Colonic mucosa (tissue), 4 donors: ENCODE data around the gene NCOA6. TPM values are rescaled to one million over a fixed set of nuclear protein-coding genes. Genes with fewer than 3 reads are reported as not detected.
A peak's percentile ranks its signal among the peaks of the same experiment; 100 is the strongest.

Experiments
- DNase-seq: peaks from one replicate; pipeline ENCODE4 v3.0.0-alpha.2; 2020
- H3K27ac ChIP-seq: fragments of 200-600 bp; one replicate; pipeline ENCODE4 v1.8.0; 2021
- H3K27me3 ChIP-seq: fragments of 200-600 bp; one replicate; pipeline ENCODE4 v1.8.0; 2021
- H3K36me3 ChIP-seq: fragments of 200-600 bp; one replicate; pipeline ENCODE4 v1.8.0; 2021
- H3K4me1 ChIP-seq: fragments of 200-600 bp; one replicate; pipeline ENCODE4 v1.8.0; 2021; ENCODE audit warnings: mild to moderate bottlenecking
- H3K4me3 ChIP-seq: fragments of 200-600 bp; one replicate; pipeline ENCODE4 v1.8.0; 2021
- H3K9ac ChIP-seq, 2 donors: one replicate each; pipeline ENCODE4 v1.7.0; 2013; ENCODE audit warnings: control low read depth in 2 of 2, low read depth in 2 of 2, low read length in 2 of 2
- H3K9me3 ChIP-seq: fragments of 200-600 bp; one replicate; pipeline ENCODE4 v1.8.0; 2021
- intact Hi-C: fragments of 100-400 bp; cut with DNase I; formaldehyde crosslinking; loops from one replicate; pipeline ENCODE4 v1.14.1; 2022
- total RNA-seq, 2 donors: library from RNA; stranded (reverse); fragmentation: NEBNext Ultra II Directional in 1 of 2; extraction: Animal tissue kit (Norgen Biotek cat#: 25700) in 1 of 2; gene quantifications; one replicate each; pipeline ENCODE4 v1.2.1, GENCODE V29; 2021
- TF ChIP-seq, protein P1 (sequence below): fragments of 200-600 bp; IDR thresholded peaks from one replicate; pipeline ENCODE4 v1.8.0; 2022; ENCODE audit warnings: antibody characterized with exemption, mild to moderate bottlenecking
- donor health status: healthy.
- donor health status: DM: no; HTN: no; CAD: no.
- donor health status: DM: no; HTN: no; CAD: no.

The NCOA6 gene
- total RNA-seq, 2 donors from 2014 or later = 28.9 to 40.2 TPM

DNA sequence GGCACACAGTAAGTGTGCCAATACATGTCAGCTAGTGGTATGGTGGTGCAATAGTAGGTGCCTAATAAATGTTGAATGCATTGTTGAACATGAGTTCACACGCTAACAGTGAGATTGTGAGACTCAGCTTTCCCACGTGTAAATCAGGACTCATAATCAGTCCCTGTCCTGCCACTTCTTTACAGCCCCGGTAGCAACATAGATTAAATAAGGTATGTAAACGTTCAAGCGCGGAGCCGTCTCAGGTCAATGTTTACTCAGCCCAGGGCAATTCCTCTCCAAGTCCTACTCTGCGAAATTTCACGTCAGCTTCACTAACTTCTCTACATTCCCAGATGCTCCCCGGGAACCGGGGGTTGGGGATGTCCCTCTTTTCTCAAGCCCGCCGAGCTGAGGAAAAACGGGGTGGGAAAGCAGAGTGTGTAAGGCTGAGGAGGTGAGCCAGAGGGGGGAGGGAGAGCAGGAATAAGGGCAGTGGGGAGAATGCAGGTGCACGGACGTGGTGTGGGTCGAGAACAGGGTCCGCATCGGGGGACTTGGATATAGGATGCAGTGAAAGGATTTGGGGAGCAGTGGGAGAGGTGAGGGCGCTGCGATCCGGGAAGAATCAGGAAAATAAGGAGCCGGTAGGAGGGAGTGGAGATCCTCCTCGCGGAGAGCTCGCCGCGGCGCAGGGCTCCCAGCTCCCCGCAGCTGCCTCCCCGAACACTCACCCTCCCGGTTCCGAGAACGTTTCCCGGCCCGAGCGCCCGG is 121.9 kb downstream of the NCOA6 start:
- H3K9me3 ChIP-seq = no peaks in the 10 kb centered on the region
- peaks cover 3% of the 10 kb centered on the region for H3K4me1 ChIP-seq
- DNase-seq = peak; percentile 63
- H3K4me3 ChIP-seq = peak overlapping the region; percentile 81
- intact Hi-C loops = no loop called here
- no peaks in the 10 kb centered on the region for H3K36me3 ChIP-seq
- H3K27ac ChIP-seq = peak overlapping the region; percentile 95
- H3K9ac ChIP-seq = peak overlapping the region; percentile 86 to 98
- H3K27me3 ChIP-seq = no peaks in the 10 kb centered on the region
- TF ChIP-seq, protein P1, sequence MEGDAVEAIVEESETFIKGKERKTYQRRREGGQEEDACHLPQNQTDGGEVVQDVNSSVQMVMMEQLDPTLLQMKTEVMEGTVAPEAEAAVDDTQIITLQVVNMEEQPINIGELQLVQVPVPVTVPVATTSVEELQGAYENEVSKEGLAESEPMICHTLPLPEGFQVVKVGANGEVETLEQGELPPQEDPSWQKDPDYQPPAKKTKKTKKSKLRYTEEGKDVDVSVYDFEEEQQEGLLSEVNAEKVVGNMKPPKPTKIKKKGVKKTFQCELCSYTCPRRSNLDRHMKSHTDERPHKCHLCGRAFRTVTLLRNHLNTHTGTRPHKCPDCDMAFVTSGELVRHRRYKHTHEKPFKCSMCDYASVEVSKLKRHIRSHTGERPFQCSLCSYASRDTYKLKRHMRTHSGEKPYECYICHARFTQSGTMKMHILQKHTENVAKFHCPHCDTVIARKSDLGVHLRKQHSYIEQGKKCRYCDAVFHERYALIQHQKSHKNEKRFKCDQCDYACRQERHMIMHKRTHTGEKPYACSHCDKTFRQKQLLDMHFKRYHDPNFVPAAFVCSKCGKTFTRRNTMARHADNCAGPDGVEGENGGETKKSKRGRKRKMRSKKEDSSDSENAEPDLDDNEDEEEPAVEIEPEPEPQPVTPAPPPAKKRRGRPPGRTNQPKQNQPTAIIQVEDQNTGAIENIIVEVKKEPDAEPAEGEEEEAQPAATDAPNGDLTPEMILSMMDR = no peak

DNA sequence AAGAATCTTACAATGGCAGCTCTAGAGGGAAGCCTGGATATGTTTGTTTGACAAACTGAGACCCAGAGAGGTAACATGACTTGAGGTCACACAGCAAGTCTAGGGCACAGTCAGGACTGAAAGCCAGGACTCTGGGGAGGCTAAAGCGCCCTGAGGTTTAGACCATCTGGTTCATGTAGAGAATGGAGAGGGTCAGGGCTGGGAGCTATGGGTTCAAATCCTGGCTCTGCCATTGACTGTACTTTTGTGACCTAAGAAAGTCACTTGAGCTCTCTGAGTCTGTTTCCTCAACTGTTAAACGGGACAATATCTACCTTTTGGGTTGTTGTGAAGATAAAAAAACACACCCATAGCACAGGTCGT is 122.4 kb downstream of the NCOA6 start:
- intact Hi-C loops = no loop called here
- peaks cover 3% of the 10 kb centered on the region for H3K4me1 ChIP-seq
- no peaks in the 10 kb centered on the region for H3K9me3 ChIP-seq
- H3K9ac ChIP-seq = peak overlapping the region in 1 of 2 donors; percentile 98
- H3K27ac ChIP-seq = peak overlapping the region; percentile 95
- no peak overlapping the region for H3K4me3 ChIP-seq
- no peaks in the 10 kb centered on the region for H3K36me3 ChIP-seq
- no peaks in the 10 kb centered on the region for H3K27me3 ChIP-seq
- DNase-seq = no peak
- TF ChIP-seq, protein P1 = no peak

DNA sequence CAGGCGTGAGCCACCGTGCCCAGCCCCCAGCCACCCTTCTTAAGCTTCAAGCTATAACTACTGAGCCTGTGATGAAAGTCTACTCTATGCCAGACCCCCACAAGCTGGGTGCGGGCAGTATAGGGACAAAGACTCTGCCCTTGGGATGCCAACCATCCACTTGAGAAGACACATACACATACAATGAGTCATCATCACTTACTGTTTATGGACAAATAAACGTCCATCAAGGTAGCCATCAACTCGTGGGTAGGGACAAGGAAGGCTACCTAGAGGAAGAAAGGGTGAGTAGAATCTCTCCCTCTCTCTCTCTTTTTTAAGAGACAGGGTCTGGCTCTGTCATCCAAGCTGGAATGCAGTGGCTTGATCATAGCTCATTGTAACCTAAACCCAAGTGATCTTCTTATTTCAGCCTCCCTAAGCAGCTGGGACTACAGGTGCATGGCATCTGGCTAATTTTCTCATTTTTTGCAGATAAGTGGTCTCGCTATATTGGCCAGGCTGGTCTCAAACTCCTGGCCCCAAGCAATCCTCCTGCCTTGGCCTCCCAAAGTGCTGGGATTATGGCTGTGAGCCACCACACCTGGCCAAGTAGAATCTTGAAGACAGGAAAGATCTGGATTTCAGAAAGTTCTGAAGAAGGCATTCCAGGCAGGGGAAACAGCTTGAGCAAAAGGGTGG is 123.9 kb downstream of the NCOA6 start:
- Histone ChIP-seq H3K36me3 (no peaks in the 10 kb centered on the region), H3K4me3 (no peak overlapping the region), H3K9ac (no peak overlapping the region), H3K4me1 (peaks cover 3% of the 10 kb centered on the region), H3K9me3 (no peaks in the 10 kb centered on the region), H3K27me3 (no peaks in the 10 kb centered on the region), H3K27ac (no peak overlapping the region)
- intact Hi-C loops = no loop called here
- no peak for DNase-seq
- TF ChIP-seq, protein P1 = no peak

DNA sequence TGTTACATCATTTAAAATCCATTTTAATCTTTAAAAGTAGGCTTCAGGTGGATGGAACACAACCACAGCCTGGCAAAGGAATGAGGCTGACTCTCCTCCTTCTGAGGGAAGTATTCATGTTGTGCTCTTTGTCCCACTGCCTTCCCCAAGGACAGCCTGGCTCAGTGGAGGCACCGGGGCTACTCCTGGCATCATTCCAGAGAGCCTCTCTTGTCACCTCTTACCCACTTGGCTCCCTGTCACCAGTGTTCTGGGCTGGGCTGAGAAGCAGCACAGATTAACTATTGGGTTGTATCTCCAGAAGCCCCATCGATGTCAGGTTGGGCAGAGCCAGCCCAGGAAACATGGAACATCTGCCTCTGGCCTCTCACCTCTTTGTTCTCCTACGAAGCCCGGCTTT is 132.0 kb downstream of the NCOA6 start:
- Histone ChIP-seq H3K9ac (no peak overlapping the region), H3K27me3 (no peaks in the 10 kb centered on the region), H3K4me3 (no peak overlapping the region), H3K36me3 (no peaks in the 10 kb centered on the region), H3K4me1 (no peaks in the 10 kb centered on the region), H3K9me3 (no peaks in the 10 kb centered on the region), H3K27ac (no peak overlapping the region)
- intact Hi-C loops = no loop called here
- no peak for DNase-seq
- TF ChIP-seq, protein P1 = no peak

DNA sequence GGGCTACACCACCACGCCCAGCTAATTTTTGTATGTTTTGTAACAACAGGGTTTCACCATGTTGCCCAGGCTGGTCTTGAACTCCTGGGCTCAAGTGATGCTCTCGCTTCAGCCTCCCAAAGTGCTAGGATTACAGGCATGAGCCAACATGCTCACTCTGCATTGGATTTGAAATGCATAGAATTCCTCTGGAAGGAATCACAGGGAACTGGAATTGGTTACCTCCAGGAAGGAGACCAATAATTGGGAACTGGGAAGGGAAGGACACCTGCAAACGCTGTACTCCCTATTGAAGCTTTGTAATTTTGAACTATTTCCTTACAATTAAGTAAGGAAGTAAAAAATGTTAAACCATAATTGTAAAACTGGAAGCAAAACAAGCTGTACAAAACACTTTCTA is 133.6 kb downstream of the NCOA6 start:
- H3K9ac ChIP-seq = no peak overlapping the region
- TF ChIP-seq, protein P1 = no peak
- intact Hi-C loops = no loop called here

More for the DNA sequence above, 133.6 kb downstream of the NCOA6 start:
- no peaks in the 10 kb centered on the region for H3K36me3 ChIP-seq
- H3K9me3 ChIP-seq = no peaks in the 10 kb centered on the region
- H3K27ac ChIP-seq = no peak overlapping the region
- DNase-seq = no peak
- H3K4me3 ChIP-seq = no peak overlapping the region
- no peaks in the 10 kb centered on the region for H3K27me3 ChIP-seq
- H3K4me1 ChIP-seq = no peaks in the 10 kb centered on the region
